GM12875 (cell line): ENCODE results near the gene UBAC2.

ENCODE experiments used
- H3K4me3 ChIP-seq: one replicate; pipeline ENCODE4 v1.5.1; 2011; ENCODE audit warnings: low read depth, low read length, control low read depth
- CTCF ChIP-seq: IDR thresholded peaks from 2 replicates; pipeline ENCODE4 v1.5.1; 2011; ENCODE audit warnings: low read depth, mild to moderate bottlenecking, control low read depth, inconsistent platforms, low read length, moderate library complexity, borderline replicate concordance; ENCODE audit not compliant: insufficient read depth

The UBAC2 gene

GRCh38 chr13:99435998-99436397 is 235.3 kb downstream of the UBAC2 start:
- TF ChIP-seq CTCF, result no peak
- H3K4me3 ChIP-seq, result no peak overlapping the region
